ENCODE results near the gene POU5F1. TPM values are rescaled to one million over a fixed set of nuclear protein-coding genes. Genes with fewer than 3 reads are reported as not detected.
"Not testable (repeated sequence)": the region's sequence is repeated elsewhere in the genome, so short reads cannot be mapped to it uniquely, and the experiment has no call there.

The POU5F1 gene
- total RNA-seq, 2 experiments from 2014 or later, result 0.21 TPM; not detected in 1

- CTCF ChIA-PET, result interaction anchor here (0.6 to 1.5 kb wide), 3 partner anchors 16 to 410 kb away, joined by 3 to 5 read pairs (median 3); partner anchors contain the start of gene LST1
- H3K27me3 Mint-ChIP-seq, result no peaks in the 10 kb centered on the region
- POLR2A ChIA-PET, result no interaction called here
- no peaks in the 10 kb centered on the region for H3K36me3 Mint-ChIP-seq (ENCODE audit: low read depth)
- DNase-seq (no peak), ATAC-seq (no peak)
- H3K9me3 Mint-ChIP-seq (ENCODE audit: low read depth), result no peaks in the 10 kb centered on the region
- peaks cover 22% of the 10 kb centered on the region for H3K4me1 Mint-ChIP-seq
- no peak overlapping the region for H3K4me3 Mint-ChIP-seq
- H3K27ac Mint-ChIP-seq, result no peak overlapping the region
- intact Hi-C loops (cut with DNase I, micrococcal nuclease), result no loop called here
Measured at GRCh38 chr6:31175971-31176370, 5.5 kb upstream of the POU5F1 start.

DNA sequence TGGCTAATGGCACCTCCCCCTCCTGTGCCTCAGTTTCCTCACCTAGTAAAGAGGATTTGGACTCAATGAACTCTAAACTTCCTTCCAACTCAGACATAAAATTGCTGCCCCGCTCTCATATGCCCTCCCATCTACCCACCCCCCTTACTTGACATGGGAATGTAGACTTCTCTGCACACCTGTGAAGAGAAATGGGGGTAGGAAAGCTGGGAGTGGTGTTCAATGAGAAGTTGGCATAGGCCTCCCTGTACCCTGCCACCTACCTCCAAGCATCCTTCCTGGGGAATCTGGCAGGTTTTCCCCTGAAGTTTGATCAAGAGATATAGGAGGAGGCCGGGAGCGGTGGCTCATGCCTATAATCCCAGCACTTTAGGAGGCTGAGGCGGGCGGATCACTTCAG lies 3.9 kb upstream of the POU5F1 start:
- POLR2A ChIA-PET, result no interaction called here
- no peaks in the 10 kb centered on the region for H3K36me3 Mint-ChIP-seq (ENCODE audit: low read depth)
- H3K27me3 Mint-ChIP-seq, result no peaks in the 10 kb centered on the region
- ATAC-seq (no peak), DNase-seq (no peak)
- H3K9me3 Mint-ChIP-seq (ENCODE audit: low read depth), result no peaks in the 10 kb centered on the region
- no peak overlapping the region for H3K4me3 Mint-ChIP-seq
- intact Hi-C loops (cut with DNase I, micrococcal nuclease), result no loop called here
- no peak overlapping the region for H3K27ac Mint-ChIP-seq
- peaks cover 14% of the 10 kb centered on the region for H3K4me1 Mint-ChIP-seq
- CTCF ChIA-PET, result no interaction called here

DNA sequence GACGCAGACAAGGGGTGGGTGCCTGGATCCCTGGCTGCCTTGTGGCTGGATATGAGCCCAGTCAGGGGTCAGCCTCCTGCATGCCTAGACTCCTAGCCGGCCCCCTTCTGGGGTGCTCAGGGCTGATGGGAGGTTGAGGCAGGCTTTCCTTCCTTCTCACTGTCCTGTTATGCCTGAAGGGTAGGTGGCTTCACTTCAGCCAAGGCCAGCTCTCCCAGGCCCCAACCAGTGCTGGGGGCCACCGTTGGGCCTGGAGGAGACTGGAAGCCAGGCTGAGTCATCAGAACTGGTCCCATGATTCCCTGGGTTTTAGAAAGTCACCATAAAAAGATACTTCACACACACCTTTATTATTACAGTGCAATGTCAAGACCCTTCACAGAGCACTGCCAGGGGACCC lies 2.9 kb upstream of the POU5F1 start:
- DNase-seq (no peak), ATAC-seq (no peak)
- peaks cover 5% of the 10 kb centered on the region for H3K4me1 Mint-ChIP-seq
- H3K27me3 Mint-ChIP-seq, result no peaks in the 10 kb centered on the region
- no peak overlapping the region for H3K4me3 Mint-ChIP-seq
- H3K36me3 Mint-ChIP-seq (ENCODE audit: low read depth), result no peaks in the 10 kb centered on the region
- H3K9me3 Mint-ChIP-seq (ENCODE audit: low read depth), result no peaks in the 10 kb centered on the region
- CTCF ChIA-PET, result no interaction called here
- intact Hi-C loops (cut with DNase I, micrococcal nuclease), result no loop called here
- POLR2A ChIA-PET, result no interaction called here
- H3K27ac Mint-ChIP-seq, result no peak overlapping the region

DNA sequence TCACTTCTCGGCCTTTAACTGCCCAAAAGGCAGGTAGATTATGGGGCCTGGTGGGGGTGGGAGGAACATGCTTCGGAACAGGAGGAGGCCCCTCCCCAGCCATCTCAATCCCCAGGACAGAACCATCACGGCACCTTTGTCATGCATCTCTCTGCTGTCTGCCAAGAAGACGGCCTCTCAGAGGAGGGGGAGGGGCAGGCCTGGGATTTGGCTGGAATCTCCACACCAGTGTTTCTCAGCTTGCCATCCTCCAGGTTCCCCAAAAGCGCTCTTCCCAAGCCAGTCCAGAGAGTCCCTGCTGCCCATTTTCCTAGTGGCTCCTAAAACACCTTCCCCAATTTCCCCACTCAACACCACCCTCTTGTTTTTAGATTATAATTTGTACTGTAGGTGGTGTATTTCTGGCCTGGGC lies 2.5 kb upstream of the POU5F1 start:
- ChIA-PET CTCF (no interaction called here), POLR2A (no interaction called here)
- intact Hi-C loops (cut with DNase I, micrococcal nuclease), result no loop called here
- no peak for ATAC-seq
- Mint-ChIP-seq H3K27ac (no peak overlapping the region), H3K4me3 (no peak overlapping the region), H3K9me3 (ENCODE audit: low read depth) (no peaks in the 10 kb centered on the region), H3K27me3 (no peaks in the 10 kb centered on the region), H3K4me1 (peaks cover under 1% of the 10 kb centered on the region), H3K36me3 (ENCODE audit: low read depth) (no peaks in the 10 kb centered on the region)
- no peak for DNase-seq

DNA sequence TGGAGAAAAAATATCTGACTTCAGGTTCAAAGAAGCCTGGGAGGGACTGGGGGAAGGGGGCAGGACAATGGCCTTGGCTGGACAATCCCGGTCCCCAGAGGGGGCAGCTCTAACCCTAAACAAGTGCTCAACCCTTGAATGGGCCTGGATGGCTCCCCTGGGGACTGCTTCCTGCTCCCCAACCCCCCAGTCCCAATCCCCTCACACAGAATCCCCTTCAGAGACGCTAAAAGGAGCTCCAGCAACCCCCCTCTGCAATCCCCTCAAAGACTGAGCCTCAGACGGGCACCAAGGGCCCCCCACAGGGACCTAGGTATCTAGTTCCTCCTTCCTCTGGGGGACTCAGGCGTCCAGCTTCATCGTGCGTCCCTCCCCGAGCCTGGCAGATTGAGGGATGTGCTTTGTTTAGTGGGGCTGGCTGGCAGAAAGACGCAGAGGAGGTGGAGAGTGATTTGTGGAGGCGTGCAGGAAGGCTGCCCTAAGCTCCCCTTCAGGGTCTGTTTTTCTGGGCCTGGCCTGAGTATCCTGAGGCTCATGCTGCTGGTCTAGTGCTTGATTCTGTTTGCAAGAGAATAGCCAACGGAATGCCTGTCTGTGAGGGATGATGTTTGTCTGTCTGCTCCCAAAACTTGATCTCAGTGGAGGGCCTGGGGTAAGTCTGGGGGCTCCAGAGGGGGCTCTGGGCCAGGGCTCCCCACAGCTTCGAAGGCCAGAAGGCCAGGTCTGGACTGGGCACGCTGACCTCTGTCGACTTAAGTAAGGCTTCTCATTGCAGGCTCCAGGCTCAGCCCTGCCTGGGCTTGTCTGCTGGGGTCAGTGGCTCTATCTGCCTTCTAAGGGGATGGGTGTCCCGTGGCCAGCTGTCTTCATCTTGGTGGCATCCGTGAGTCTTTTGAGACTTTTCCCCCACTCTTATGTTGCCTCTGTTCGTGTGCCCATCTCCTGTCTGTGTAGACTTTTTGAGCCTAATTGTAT lies 1.7 kb upstream of the POU5F1 start:
- H3K36me3 Mint-ChIP-seq (ENCODE audit: low read depth), result no peaks in the 10 kb centered on the region
- POLR2A ChIA-PET, result no interaction called here
- no peak overlapping the region for H3K27ac Mint-ChIP-seq
- DNase-seq (no peak), ATAC-seq (no peak)
- no peaks in the 10 kb centered on the region for H3K4me1 Mint-ChIP-seq
- H3K9me3 Mint-ChIP-seq (ENCODE audit: low read depth), result no peaks in the 10 kb centered on the region
- intact Hi-C loops (cut with DNase I, micrococcal nuclease), result no loop called here
- CTCF ChIA-PET, result interaction anchor here (1.2 kb wide), 1 partner anchor 45 kb away, joined by 4 read pairs; no protein-coding TSS in a partner anchor
- no peak overlapping the region for H3K4me3 Mint-ChIP-seq
- H3K27me3 Mint-ChIP-seq, result no peaks in the 10 kb centered on the region

DNA sequence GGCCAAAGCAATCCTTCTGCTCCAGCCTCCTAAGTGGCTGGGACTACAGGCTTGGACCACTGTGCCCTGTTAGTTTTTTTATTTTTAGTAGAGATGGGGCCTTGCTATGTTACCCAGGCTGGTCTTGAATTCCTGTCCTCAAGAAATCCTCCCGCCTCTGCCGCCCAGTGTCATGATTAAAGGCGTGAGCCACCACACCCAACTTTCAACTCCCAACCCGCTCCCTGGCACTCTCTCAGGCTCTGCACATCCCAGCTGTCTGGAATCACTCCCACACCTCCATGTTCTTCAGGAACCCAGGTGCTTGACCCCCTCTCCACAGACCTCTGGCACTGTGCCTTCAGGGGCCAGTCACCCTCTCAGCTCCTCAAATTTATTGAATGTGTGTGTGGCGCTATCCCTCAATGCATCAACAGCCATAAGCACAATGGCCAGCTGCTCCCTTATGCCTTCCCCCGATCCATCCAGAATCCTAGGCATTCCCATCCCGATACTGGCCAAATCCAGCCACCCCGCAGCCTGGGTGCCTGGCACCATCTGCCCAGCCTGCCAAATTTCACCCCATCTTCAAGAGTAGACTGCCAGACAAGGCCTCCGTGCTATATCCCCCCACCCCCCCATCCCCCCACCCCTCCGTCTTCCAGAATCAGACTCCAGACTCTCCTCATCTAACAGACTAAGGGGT lies 647 bp upstream of the POU5F1 start:
- CTCF ChIA-PET, result interaction anchor here (1.2 kb wide), 1 partner anchor 44 kb away, joined by 4 read pairs; no protein-coding TSS in a partner anchor
- ATAC-seq, result no peak
- H3K27ac Mint-ChIP-seq, result no peak overlapping the region

DNA sequence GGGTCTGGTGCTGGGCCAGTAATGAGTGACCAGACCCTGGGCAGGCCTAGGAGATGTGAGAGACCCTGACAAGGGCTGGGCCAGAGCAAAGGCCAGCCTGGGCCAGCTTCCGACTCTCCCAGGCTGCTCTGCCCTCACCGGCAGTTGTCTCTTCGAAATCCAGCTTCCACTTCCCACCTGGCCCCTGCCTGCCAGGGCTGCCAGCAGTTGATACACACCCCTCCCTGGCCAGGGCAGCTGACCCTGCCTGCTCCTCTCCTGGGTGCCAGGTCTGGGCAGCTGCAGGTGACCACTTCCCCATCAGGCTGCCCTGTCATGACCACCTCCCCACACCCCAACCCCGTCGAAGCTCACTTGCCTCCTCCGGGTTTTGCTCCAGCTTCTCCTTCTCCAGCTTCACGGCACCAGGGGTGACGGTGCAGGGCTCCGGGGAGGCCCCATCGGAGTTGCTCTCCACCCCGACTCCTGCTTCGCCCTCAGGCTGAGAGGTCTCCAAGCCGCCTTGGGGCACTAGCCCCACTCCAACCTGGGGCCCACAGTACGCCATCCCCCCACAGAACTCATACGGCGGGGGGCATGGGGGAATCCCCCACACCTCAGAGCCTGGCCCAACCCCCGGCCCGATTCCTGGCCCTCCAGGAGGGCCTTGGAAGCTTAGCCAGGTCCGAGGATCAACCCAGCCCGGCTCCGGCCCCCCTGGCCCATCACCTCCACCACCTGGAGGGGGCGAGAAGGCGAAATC lies 453 bp downstream of the POU5F1 start:
- POLR2A ChIA-PET; H3K36me3 Mint-ChIP-seq (ENCODE audit: low read depth); H3K27me3 Mint-ChIP-seq; H3K27ac Mint-ChIP-seq; intact Hi-C loops (cut with DNase I, micrococcal nuclease); H3K4me3 Mint-ChIP-seq; ATAC-seq; H3K9me3 Mint-ChIP-seq (ENCODE audit: low read depth); DNase-seq: not testable (repeated sequence)
- CTCF ChIA-PET, result interaction anchor here (0.5 to 1.4 kb wide), 2 partner anchors 12 to 413 kb away, joined by 3 to 4 read pairs; partner anchors contain the start of gene TCF19
- H3K4me1 Mint-ChIP-seq, result peaks cover 10% of the 10 kb centered on the region

More for the DNA sequence above, 647 bp upstream of the POU5F1 start:
- peaks cover under 1% of the 10 kb centered on the region for H3K4me1 Mint-ChIP-seq
- DNase-seq, result no peak
- intact Hi-C loops (cut with DNase I, micrococcal nuclease), result no loop called here
- H3K36me3 Mint-ChIP-seq (ENCODE audit: low read depth), result no peaks in the 10 kb centered on the region
- no peaks in the 10 kb centered on the region for H3K9me3 Mint-ChIP-seq (ENCODE audit: low read depth)
- H3K4me3 Mint-ChIP-seq, result no peak overlapping the region
- POLR2A ChIA-PET, result no interaction called here
- no peaks in the 10 kb centered on the region for H3K27me3 Mint-ChIP-seq

- POLR2A ChIA-PET, result interaction anchor here (0.6 kb wide), 1 partner anchor 203 kb away, joined by 4 read pairs; no protein-coding TSS in a partner anchor
- Mint-ChIP-seq H3K27me3 (no peaks in the 10 kb centered on the region), H3K9me3 (ENCODE audit: low read depth) (no peaks in the 10 kb centered on the region), H3K4me3 (no peak overlapping the region), H3K36me3 (ENCODE audit: low read depth) (no peaks in the 10 kb centered on the region), H3K27ac (no peak overlapping the region), H3K4me1 (peaks cover 15% of the 10 kb centered on the region)
- CTCF ChIA-PET, result interaction anchor here (0.6 to 1.4 kb wide), 2 partner anchors 11 to 627 kb away, joined by 3 read pairs; partner anchors contain the start of gene TCF19
- DNase-seq, result no peak
- intact Hi-C loops (cut with DNase I, micrococcal nuclease), result no loop called here
- no peak for ATAC-seq
Measured at GRCh38 chr6:31169123-31169857, 1.2 kb downstream of the POU5F1 start.

GRCh38 chr6:31168606-31169005 lies 1.9 kb downstream of the POU5F1 start:
- peaks cover 19% of the 10 kb centered on the region for H3K4me1 Mint-ChIP-seq
- POLR2A ChIA-PET, result interaction anchor here (0.6 kb wide), 1 partner anchor 99 kb away, joined by 3 read pairs; no protein-coding TSS in a partner anchor
- DNase-seq, result no peak

GRCh38 chr6:31165986-31166385 lies 4.5 kb downstream of the POU5F1 start:
- Mint-ChIP-seq H3K4me3 (no peak overlapping the region), H3K9me3 (ENCODE audit: low read depth) (no peaks in the 10 kb centered on the region), H3K4me1 (peaks cover 37% of the 10 kb centered on the region), H3K27me3 (no peaks in the 10 kb centered on the region), H3K27ac (no peak overlapping the region), H3K36me3 (ENCODE audit: low read depth) (peaks cover 18% of the 10 kb centered on the region)
- DNase-seq (no peak), ATAC-seq (no peak)
- CTCF ChIA-PET, result interaction anchor here (1.6 kb wide), 1 partner anchor 209 kb away, joined by 3 read pairs; no protein-coding TSS in a partner anchor
- intact Hi-C loops (cut with DNase I, micrococcal nuclease), result no loop called here
- POLR2A ChIA-PET, result no interaction called here

More at GRCh38 chr6:31168606-31169005, 1.9 kb downstream of the POU5F1 start:
- intact Hi-C loops (cut with DNase I, micrococcal nuclease), result no loop called here
- H3K27ac Mint-ChIP-seq, result no peak overlapping the region
- no peak for ATAC-seq
- H3K4me3 Mint-ChIP-seq, result no peak overlapping the region
- CTCF ChIA-PET, result interaction anchor here (0.6 to 1.4 kb wide), 3 partner anchors 10 to 348 kb away, joined by 3 read pairs; partner anchors contain the start of gene TCF19
- no peaks in the 10 kb centered on the region for H3K36me3 Mint-ChIP-seq (ENCODE audit: low read depth)
- no peaks in the 10 kb centered on the region for H3K27me3 Mint-ChIP-seq
- H3K9me3 Mint-ChIP-seq (ENCODE audit: low read depth), result no peaks in the 10 kb centered on the region
